BLaER1 treated with 17β-estradiol and CSF1 and Interleukin-3, amounts not matched to agents 10 nM and 100 nM (cell line): Measurements from ENCODE around the gene PLA2G4A.

ENCODE experiments used
- H3K27ac ChIP-seq, 11 experiments: shearing (Covaris generic); formaldehyde crosslinking; 2 replicates each; pipeline ENCODE4 v1.8.1; 2022
- H3K27me3 ChIP-seq, 11 experiments: shearing (Covaris generic); formaldehyde crosslinking; 2 replicates each; pipeline ENCODE4 v1.8.1; 2022
- H3K36me3 ChIP-seq, 11 experiments: shearing (Covaris generic); formaldehyde crosslinking; 2 replicates each; pipeline ENCODE4 v1.8.1; 2022
- H3K4me1 ChIP-seq, 10 experiments: shearing (Covaris generic); formaldehyde crosslinking; 2 replicates each; pipeline ENCODE4 v1.8.1; 2022
- H3K4me2 ChIP-seq, 11 experiments: shearing (Covaris generic); formaldehyde crosslinking; 2 replicates each; pipeline ENCODE4 v1.8.1; 2022
- H3K4me3 ChIP-seq, 10 experiments: shearing (Covaris generic); formaldehyde crosslinking; 2 replicates each; pipeline ENCODE4 v1.8.1; 2022
- H3K9ac ChIP-seq, 11 experiments: shearing (Covaris generic); formaldehyde crosslinking; 2 replicates each; pipeline ENCODE4 v1.8.1; 2022
- H3K9me3 ChIP-seq, 11 experiments: shearing (Covaris generic); formaldehyde crosslinking; replicated peaks in 1 of 11; 2 replicates each; pipeline ENCODE4 v1.8.1; 2022
- H4K20me1 ChIP-seq, 11 experiments: shearing (Covaris generic); formaldehyde crosslinking; 2 replicates each; pipeline ENCODE4 v1.8.1; 2022
- Cebpa-rat ChIP-seq, 11 experiments: shearing (Covaris generic); IDR thresholded peaks; 2 replicates each; pipeline ENCODE4 v1.8.1; 2022

Gene PLA2G4A

DNA sequence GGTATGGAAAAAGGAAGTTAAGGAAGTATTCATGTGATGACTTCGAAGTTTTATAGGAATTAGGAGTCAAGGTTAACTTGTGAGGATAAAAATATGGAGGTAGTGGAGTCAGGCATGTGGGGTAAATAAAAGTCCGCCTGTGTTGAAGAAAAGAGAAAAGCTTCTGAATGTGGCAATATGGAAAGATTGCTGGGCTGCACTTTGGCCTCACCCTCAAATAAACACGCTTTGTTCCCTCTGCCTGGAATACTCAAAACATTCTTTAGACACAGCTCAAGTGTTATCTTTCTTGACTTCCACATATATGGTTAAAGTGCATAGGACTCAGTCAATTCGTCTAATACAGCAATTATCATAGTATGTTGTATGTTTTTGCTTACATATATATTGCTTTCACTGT, 137.7 kb downstream of the PLA2G4A start:
- Histone ChIP-seq H3K36me3 (no peaks in the 10 kb centered on the region), H3K4me1 (peaks cover 0 to 12% (median 0%) of the 10 kb centered on the region in 10 experiments; a peak in 3 of 20 replicates), H3K4me2 (peak overlapping the region in 2 of 11 experiments; percentile 24 to 29; a peak in 1 of 22 replicates), H3K27me3 (no peaks in the 10 kb centered on the region), H3K4me3 (no peak overlapping the region), H4K20me1 (no peaks in the 10 kb centered on the region), H3K27ac (no peak overlapping the region), H3K9me3 (no peaks in the 10 kb centered on the region), H3K9ac (no peak overlapping the region)
- TF ChIP-seq Cebpa-rat (IDR thresholded peaks at IDR 0.05), result no peak

GRCh38 chr1:186967656-186968394, 139.1 kb downstream of the PLA2G4A start:
- H3K27me3 ChIP-seq, result no peaks in the 10 kb centered on the region
- H3K4me1 ChIP-seq, result peaks cover 0 to 12% (median 0%) of the 10 kb centered on the region in 10 experiments; a peak in 3 of 20 replicates
- no peak for TF ChIP-seq Cebpa-rat (IDR thresholded peaks at IDR 0.05)
- no peaks in the 10 kb centered on the region for H4K20me1 ChIP-seq
- no peak overlapping the region for H3K4me2 ChIP-seq
- no peaks in the 10 kb centered on the region for H3K36me3 ChIP-seq
- no peak overlapping the region for H3K4me3 ChIP-seq
- no peak overlapping the region for H3K27ac ChIP-seq
- H3K9me3 ChIP-seq, result no peaks in the 10 kb centered on the region
- H3K9ac ChIP-seq, result no peak overlapping the region

DNA sequence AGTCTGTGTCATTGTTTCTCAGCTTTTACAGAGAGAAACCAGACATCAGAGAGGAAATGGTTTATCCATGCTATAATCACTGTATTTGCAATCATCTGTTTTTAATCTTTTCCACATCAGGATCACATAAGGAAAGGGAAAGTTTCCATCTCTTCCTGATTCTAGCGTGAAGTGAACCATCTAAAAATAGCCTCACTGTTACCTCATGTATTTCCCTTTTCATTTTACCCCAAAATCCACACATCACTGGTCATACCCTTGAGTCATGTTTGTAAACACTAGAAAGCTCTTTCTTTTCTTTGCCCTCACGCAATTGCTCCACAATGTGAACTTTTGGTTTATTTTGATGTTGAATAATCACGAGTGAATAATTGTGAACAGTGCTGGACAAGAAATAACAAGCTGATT, 146.0 kb downstream of the PLA2G4A start:
- Histone ChIP-seq H3K9me3 (no peaks in the 10 kb centered on the region), H3K36me3 (no peaks in the 10 kb centered on the region), H3K4me3 (no peak overlapping the region), H3K9ac (no peak overlapping the region), H4K20me1 (no peaks in the 10 kb centered on the region), H3K27ac (no peak overlapping the region), H3K27me3 (no peaks in the 10 kb centered on the region), H3K4me2 (peak overlapping the region in 6 of 11 experiments; percentile 14 to 59 (median 38); a peak in 10 of 22 replicates), H3K4me1 (peaks cover 0 to 31% (median 13%) of the 10 kb centered on the region in 10 experiments; a peak in 12 of 20 replicates)
- no peak for TF ChIP-seq Cebpa-rat (IDR thresholded peaks at IDR 0.05)

GRCh38 chr1:186975220-186975619, 146.5 kb downstream of the PLA2G4A start:
- Histone ChIP-seq H3K27ac (no peak overlapping the region), H3K9ac (no peak overlapping the region), H3K27me3 (no peaks in the 10 kb centered on the region), H4K20me1 (no peaks in the 10 kb centered on the region), H3K36me3 (no peaks in the 10 kb centered on the region), H3K9me3 (no peaks in the 10 kb centered on the region), H3K4me2 (peak overlapping the region in 5 of 11 experiments; percentile 14 to 59 (median 32); a peak in 7 of 22 replicates), H3K4me1 (peaks cover 0 to 31% (median 13%) of the 10 kb centered on the region in 10 experiments; a peak in 12 of 20 replicates), H3K4me3 (no peak overlapping the region)
- no peak for TF ChIP-seq Cebpa-rat (IDR thresholded peaks at IDR 0.05)

DNA sequence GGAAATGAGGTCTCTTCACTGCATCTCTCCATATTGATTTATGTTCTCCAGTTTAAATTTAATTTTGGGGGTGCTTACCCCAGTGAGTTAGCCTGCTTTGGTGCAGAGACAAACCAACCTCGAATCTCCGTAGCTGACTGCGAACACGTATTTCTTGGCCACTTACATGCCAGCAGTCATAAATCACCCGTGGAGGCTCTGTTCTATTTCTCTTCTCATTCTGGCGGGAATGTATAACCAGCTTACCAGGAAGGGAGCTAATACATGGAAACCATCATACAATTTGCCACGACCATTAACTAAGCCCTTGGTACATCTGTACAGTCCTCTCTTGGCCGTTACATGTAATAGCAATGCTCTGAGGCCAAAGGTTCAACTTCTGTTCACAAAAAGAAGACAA, 148.0 kb downstream of the PLA2G4A start:
- Histone ChIP-seq H3K27me3 (no peaks in the 10 kb centered on the region), H3K36me3 (no peaks in the 10 kb centered on the region), H3K4me3 (no peak overlapping the region), H3K9me3 (no peaks in the 10 kb centered on the region), H3K9ac (no peak overlapping the region), H3K4me2 (no peak overlapping the region), H4K20me1 (no peaks in the 10 kb centered on the region), H3K27ac (no peak overlapping the region), H3K4me1 (peaks cover 0 to 31% (median 13%) of the 10 kb centered on the region in 10 experiments; a peak in 12 of 20 replicates)
- TF ChIP-seq Cebpa-rat (IDR thresholded peaks at IDR 0.05), result no peak

DNA sequence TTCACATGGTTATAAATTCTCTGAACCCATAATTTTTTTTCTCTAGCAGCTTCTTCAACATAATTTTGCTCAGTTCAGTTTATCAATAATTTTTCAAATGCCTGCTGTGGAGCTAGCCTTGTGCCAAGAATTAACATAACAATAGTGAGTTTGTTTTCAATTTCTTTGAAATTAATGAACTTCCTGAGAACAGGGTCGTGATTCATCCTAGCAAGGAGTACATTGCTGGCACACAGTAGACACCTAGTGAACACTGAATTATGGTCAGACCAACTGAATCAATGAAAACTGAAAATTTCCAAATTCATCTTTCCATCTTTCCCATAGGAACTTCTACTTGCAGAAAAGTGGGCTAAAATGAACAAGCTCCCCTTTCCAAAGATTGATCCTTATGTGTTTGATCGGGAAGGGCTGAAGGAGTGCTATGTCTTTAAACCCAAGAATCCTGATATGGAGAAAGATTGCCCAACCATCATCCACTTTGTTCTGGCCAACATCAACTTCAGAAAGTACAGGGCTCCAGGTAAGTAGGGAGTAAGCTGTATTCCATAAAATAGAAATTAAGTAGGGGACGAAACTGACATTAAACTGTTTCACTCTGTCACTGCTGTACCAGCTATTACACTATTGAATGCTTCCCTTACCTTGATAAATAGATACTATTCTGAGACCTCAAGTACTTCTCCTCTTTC, 148.7 kb downstream of the PLA2G4A start:
- H3K27ac ChIP-seq, result no peak overlapping the region
- no peaks in the 10 kb centered on the region for H3K9me3 ChIP-seq
- H3K4me2 ChIP-seq, result peak overlapping the region in 1 of 11 experiments; percentile 79; a peak in 1 of 22 replicates
- no peaks in the 10 kb centered on the region for H4K20me1 ChIP-seq
- H3K4me3 ChIP-seq, result no peak overlapping the region
- H3K4me1 ChIP-seq, result peaks cover 0 to 31% (median 13%) of the 10 kb centered on the region in 10 experiments; a peak in 12 of 20 replicates
- H3K9ac ChIP-seq, result no peak overlapping the region
- no peak for TF ChIP-seq Cebpa-rat (IDR thresholded peaks at IDR 0.05)
- no peaks in the 10 kb centered on the region for H3K27me3 ChIP-seq
- no peaks in the 10 kb centered on the region for H3K36me3 ChIP-seq

DNA sequence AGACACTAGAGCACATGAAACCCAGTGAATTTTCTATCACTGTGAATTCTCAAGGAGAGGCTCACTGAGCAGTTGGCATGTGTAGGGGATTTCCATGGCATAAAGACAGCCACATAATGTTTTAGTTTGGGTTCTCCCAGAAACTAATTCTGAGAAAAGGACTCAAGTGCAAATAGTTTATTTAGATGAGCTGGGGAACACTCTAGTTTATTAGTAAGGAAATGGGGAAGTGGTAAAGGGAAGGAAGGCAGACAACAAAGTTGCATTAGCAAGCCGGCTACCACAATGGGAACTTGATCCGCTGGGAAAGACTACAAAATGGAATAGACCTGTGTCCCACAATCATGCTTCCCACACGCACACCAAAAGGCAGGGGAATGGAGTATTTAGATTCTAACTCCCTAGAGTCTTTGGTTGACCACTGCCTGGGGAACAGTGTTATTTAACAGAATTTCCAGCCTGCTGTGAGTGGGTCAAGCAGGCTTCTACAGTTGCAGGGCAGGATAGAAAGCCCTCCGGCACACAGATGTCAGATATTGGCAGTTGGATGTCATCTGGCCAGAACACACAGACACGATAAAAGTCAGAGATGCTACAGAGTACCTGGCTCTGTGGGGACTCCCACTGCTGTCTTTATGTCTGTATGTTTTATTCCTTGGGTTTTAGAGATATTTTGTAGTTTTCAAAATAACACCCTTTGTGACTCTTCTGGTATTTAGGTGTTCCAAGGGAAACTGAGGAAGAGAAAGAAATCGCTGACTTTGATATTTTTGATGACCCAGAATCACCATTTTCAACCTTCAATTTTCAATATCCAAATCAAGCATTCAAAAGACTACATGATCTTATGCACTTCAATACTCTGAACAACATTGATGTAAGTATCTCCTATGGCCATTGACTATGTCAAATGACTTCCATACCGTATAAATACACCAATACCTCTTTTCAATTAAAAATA, 150.1 kb downstream of the PLA2G4A start:
- Histone ChIP-seq H3K4me3 (no peak overlapping the region), H3K4me2 (peak overlapping the region in 8 of 11 experiments; percentile 9 to 79 (median 44); a peak in 12 of 22 replicates), H3K4me1 (peaks cover 0 to 31% (median 13%) of the 10 kb centered on the region in 10 experiments; a peak in 12 of 20 replicates), H3K9me3 (no peaks in the 10 kb centered on the region), H3K27ac (no peak overlapping the region), H4K20me1 (no peaks in the 10 kb centered on the region), H3K36me3 (no peaks in the 10 kb centered on the region), H3K9ac (no peak overlapping the region), H3K27me3 (no peaks in the 10 kb centered on the region)
- TF ChIP-seq Cebpa-rat (IDR thresholded peaks at IDR 0.05), result no peak

- H3K9ac ChIP-seq, result no peak overlapping the region
- no peak overlapping the region for H3K27ac ChIP-seq
- no peaks in the 10 kb centered on the region for H3K9me3 ChIP-seq
- H3K27me3 ChIP-seq, result no peaks in the 10 kb centered on the region
- H3K36me3 ChIP-seq, result no peaks in the 10 kb centered on the region
- no peaks in the 10 kb centered on the region for H4K20me1 ChIP-seq
- H3K4me1 ChIP-seq, result peaks cover 0 to 23% (median 7%) of the 10 kb centered on the region in 10 experiments; a peak in 12 of 20 replicates
- no peak for TF ChIP-seq Cebpa-rat (IDR thresholded peaks at IDR 0.05)
- no peak overlapping the region for H3K4me2 ChIP-seq
- no peak overlapping the region for H3K4me3 ChIP-seq
Observed at GRCh38 chr1:186980400-186980799, 151.7 kb downstream of the PLA2G4A start.
